Stimulated activated CD4-positive, alpha-beta T cell treated with anti-CD3 and anti-CD28 coated beads, Interleukin-2, amount 100 ng/mL, for 24 hours (primary cell): ENCODE results near the gene NHS.

Experiments
- DNase-seq, 2 donors: peaks; one replicate each; pipeline ENCODE4 v3.0.0-alpha.2; 2020

NHS gene

GRCh38 chrX:17374619-17375366, at the start of gene NHS:
Gene NHS (plus strand): TSS chrX:17375200. CDS start chrX:17375758, 558 bp downstream.
- peak in 1 of 2 donors; percentile 25 for DNase-seq

GRCh38 chrX:17328837-17329236, 46.2 kb upstream of the NHS start:
- DNase-seq, result no peak

- DNase-seq, result no peak
Observed at GRCh38 chrX:17336377-17336776, 38.6 kb upstream of the NHS start.

- DNase-seq, result no peak
Observed at GRCh38 chrX:17355976-17356375, 19.0 kb upstream of the NHS start.

GRCh38 chrX:17359500-17359899, 15.5 kb upstream of the NHS start:
- DNase-seq, result no peak

- peak in 1 of 2 donors; percentile 20 for DNase-seq
Observed at GRCh38 chrX:17361620-17362019, 13.4 kb upstream of the NHS start.

- no peak for DNase-seq
Observed at GRCh38 chrX:17368002-17368401, 7.0 kb upstream of the NHS start.

GRCh38 chrX:17369309-17369708, 5.7 kb upstream of the NHS start:
- no peak for DNase-seq

- no peak for DNase-seq
Observed at GRCh38 chrX:17370191-17370590, 4.8 kb upstream of the NHS start.

GRCh38 chrX:17372052-17372451, 2.9 kb upstream of the NHS start:
- no peak for DNase-seq

GRCh38 chrX:17373337-17373736, 1.7 kb upstream of the NHS start:
- DNase-seq, result no peak

GRCh38 chrX:17375367-17375636, 302 bp downstream of the NHS start:
- DNase-seq, result no peak

- DNase-seq, result peak in 1 of 2 donors; percentile 3
Observed at GRCh38 chrX:17375637-17376430, 834 bp downstream of the NHS start.

GRCh38 chrX:17376431-17377077, 1.6 kb downstream of the NHS start:
- DNase-seq, result peak in 1 of 2 donors; percentile 9

- DNase-seq, result peak; percentile 15 to 46
Observed at GRCh38 chrX:17377091-17377717, 2.2 kb downstream of the NHS start.

- peak; percentile 16 to 40 for DNase-seq
Observed at GRCh38 chrX:17377795-17378194, 2.8 kb downstream of the NHS start.

- DNase-seq, result no peak
Observed at GRCh38 chrX:17380221-17380620, 5.2 kb downstream of the NHS start.

GRCh38 chrX:17390419-17390850, 15.4 kb downstream of the NHS start:
- DNase-seq, result no peak

- DNase-seq, result no peak
Observed at GRCh38 chrX:17395154-17395553, 20.2 kb downstream of the NHS start.

- DNase-seq, result no peak
Observed at GRCh38 chrX:17397074-17397473, 22.1 kb downstream of the NHS start.

- DNase-seq, result no peak
Observed at GRCh38 chrX:17403189-17403691, 28.2 kb downstream of the NHS start.

- no peak for DNase-seq
Observed at GRCh38 chrX:17403972-17404371, 29.0 kb downstream of the NHS start.
